HG03103 (cell line): Measurements from ENCODE around the gene TMEM250.
"Not testable (repeated sequence)": the region's sequence is repeated elsewhere in the genome, so short reads cannot be mapped to it uniquely, and the experiment has no call there.

Experiments
- ATAC-seq: cut with Tn5 transposase; IDR thresholded peaks from one replicate; pipeline ENCODE4 v1.9.1; 2021; ENCODE audit warnings: low read depth; ENCODE audit not compliant: unreplicated experiment

Gene TMEM250, protein sequence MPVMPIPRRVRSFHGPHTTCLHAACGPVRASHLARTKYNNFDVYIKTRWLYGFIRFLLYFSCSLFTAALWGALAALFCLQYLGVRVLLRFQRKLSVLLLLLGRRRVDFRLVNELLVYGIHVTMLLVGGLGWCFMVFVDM

GRCh38 chr9:136118320-136119060, at the start of gene TMEM250:
Gene TMEM250 (minus strand): TSS chr9:136118875. CDS start chr9:136116900, 1,975 bp downstream.
- peak; percentile 60 for ATAC-seq

GRCh38 chr9:136163248-136163850, 44.7 kb upstream of the TMEM250 start:
- ATAC-seq, result no peak

- no peak for ATAC-seq
Observed at GRCh38 chr9:136160995-136161610, 42.4 kb upstream of the TMEM250 start.

- ATAC-seq, result no peak
Observed at GRCh38 chr9:136160381-136160841, 41.7 kb upstream of the TMEM250 start.

- no peak for ATAC-seq
Observed at GRCh38 chr9:136159851-136160250, 41.2 kb upstream of the TMEM250 start.

DNA sequence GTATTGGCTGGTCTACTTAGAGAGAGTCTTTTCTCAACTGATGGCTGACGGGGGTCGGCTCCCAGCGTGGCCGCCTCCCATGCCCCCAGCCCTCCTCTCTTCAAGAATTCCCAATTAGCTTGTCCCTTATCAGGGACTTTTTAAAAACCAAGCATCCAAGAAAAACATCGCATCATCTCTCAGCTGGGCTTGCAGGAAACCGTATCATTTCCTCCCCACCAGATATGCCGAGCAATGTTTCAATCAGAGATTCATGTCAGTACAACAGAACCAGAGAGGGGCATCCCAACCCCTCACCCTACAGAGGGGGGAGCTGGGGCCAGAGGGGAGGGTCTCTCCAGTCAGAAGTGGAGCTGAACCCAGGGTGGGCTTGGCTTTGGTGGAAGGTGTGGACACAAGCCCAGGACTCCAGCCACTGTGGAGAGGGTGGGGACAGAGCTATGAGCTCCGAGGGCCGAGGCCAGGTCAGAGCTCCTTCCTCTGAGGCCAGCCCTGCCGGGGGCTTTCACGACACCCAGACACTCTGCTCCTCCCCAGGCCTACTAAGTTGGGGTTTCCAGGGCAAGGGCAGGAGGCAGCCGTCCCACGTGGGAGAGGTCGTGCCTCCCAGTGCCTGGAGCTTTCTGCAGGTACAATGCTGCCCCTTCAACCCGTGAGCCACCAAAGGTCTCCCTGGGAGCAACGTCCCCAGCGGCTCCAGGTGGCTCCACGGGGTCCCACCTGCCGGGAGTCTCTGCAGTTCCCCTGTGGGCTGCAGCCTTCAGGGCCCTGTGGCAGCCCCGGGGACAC, 39.0 kb upstream of the TMEM250 start:
- ATAC-seq, result no peak

DNA sequence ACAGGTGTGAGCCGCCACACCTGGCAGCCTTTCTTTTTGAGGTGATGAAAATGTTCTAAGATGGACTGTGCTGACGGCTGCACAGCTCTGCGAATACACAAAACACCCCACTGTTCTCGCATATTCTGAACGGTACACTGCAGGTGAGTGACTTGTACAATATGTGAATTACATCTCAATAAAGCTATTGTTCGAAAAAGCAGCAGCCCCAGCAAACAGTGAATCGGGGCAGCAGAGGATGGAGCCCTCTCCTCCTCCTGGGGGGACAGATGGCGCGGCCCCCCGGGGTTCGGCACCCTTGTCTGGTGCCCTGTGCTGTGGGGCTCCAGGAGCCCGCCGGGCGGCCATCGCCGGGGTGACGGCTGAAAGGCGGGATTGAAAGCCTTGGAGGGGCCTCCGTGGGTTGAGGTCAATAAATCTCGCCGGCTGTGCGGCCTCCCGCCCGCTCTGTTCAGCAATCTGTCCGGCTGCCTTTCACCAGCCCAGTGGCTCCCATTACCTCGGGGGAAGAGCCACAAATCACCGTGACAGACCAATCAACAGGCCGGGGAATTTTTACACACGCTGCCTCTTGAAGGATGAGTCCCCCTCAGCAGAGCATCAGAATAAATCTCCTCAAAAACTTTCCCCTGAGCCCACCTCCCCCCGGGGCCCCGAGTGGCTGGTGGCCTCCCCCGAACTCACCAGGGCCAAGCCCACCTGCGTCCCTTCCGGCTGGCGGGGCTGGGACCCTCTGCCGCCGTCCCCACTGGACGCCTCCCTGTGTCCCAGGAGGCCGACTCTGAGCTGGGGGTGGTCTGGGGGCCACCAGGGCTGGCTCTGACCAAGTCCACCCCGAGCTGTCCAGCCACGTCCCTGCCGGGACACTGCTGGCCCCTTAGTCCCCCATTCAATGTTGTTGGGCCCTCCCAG, 37.8 kb upstream of the TMEM250 start:
- no peak for ATAC-seq

DNA sequence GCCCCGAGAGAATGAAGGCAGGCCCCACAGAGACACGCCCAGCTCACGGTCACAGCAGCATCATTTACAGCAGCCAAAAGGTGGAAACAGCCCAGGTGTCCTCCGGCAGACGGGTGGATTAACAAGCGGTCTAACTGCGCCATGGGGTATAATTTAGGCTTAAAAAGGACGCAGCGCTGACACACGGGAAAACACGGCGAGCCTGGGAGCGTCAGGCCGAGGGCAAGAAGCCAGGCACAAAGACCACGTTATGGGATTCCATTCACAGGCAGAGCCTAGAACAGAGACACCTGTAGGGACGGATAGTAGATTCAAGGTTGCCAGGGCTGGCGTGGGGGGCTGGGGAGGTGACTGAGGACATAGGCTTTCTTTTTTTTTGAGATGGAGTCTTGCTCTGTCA, 36.9 kb upstream of the TMEM250 start:
- no peak for ATAC-seq

DNA sequence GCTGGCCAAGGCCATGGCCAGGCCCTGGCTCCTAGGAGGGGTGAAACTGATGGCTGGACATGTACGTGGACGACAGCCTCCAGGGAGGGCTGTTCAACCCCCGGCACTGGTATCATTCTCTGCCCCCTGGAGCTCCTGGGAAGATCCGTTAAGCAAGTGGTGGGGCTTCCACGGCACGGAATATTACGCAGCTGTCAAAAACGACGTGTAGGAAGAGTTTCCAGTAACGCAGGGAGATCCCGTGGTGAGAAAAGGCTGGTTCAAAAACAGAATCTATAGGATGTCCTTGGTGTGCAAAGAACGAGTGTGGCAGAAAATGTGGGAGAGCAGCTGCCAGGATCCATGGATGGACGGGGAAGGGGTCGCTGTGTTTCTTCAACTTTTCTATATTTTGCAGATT, 36.3 kb upstream of the TMEM250 start:
- no peak for ATAC-seq

DNA sequence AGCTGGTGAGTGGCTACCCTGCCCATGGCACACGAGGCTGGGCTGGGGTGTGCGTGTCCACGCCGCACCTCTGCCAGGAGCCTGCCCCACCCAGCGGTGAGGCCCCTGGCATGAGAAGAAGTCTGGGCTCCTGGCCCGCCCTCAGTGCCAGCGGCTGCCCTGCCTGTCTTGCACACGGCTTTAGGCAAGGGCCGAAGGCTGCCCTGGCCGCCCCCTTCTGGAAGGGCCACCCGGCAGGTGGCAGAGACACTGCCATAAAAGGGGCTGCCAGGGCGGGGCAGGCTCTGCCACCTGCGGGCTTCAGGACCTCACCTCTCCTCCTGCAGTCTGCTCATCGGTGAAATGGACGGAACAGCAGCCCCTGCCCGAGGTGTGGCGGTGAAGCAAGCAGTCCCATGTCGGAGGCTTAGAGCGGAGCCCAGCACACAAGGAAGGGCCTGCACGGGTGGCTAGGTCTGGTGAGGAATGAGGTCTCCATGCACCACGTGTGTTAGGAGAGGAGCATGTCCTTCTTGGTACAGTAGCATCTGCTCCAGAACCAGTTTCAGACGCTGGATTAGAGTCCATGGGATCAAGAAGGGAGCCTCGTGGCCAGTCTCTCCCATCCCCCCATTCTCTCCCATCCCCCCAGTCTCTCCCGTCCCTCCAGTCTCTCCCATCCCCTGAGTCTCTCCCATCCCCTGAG, 34.8 kb upstream of the TMEM250 start:
- ATAC-seq, result no peak

- ATAC-seq, result no peak
Observed at GRCh38 chr9:136152931-136153330, 34.3 kb upstream of the TMEM250 start.

DNA sequence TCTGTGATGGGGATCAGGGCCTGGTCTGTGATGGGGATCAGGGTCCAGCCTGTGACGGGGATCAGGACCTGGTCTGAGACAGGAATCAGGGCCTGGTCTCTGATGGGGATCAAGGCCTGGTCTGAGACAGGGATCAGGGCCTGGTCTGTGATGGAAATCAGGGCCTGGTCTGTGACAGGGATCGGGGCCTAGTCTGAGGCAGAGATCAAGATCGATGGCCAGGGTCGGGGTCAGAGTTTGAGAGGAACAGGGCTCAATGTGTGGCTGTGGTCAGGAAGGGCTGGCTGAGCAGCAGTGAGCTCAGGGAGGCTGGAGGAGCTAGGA, 33.8 kb upstream of the TMEM250 start:
- ATAC-seq, result no peak

- ATAC-seq, result no peak
Observed at GRCh38 chr9:136151848-136152542, 33.3 kb upstream of the TMEM250 start.

- no peak for ATAC-seq
Observed at GRCh38 chr9:136151214-136151804, 32.6 kb upstream of the TMEM250 start.

DNA sequence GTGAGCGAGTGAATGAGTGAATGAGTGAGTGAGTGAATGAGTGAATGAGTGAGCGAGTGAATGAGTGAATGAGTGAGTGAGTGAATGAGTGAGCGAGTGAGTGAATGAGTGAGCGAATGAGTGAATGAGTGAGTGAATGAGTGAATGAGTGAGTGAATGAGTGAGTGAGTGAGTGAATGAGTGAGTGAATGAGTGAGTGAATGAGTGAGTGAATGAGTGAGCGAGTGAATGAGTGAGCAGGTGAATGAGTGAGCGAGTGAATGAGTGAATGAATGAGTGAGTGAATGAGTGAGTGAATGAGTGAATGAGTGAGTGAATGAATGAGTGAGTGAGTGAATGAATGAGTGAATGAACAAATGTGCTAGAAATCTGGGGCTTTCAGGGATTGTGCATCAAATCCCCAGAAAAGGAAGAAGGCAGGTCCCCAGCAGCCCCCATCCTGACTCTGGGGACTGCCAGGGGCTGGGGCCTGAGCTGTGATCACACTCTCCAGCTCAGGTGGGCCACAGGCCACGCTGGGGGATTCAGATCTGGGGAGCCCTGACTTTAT, 32.1 kb upstream of the TMEM250 start:
- ATAC-seq, result not testable (repeated sequence)

- ATAC-seq, result no peak
Observed at GRCh38 chr9:136149853-136150252, 31.2 kb upstream of the TMEM250 start.

- ATAC-seq, result no peak
Observed at GRCh38 chr9:136149337-136149736, 30.7 kb upstream of the TMEM250 start.

DNA sequence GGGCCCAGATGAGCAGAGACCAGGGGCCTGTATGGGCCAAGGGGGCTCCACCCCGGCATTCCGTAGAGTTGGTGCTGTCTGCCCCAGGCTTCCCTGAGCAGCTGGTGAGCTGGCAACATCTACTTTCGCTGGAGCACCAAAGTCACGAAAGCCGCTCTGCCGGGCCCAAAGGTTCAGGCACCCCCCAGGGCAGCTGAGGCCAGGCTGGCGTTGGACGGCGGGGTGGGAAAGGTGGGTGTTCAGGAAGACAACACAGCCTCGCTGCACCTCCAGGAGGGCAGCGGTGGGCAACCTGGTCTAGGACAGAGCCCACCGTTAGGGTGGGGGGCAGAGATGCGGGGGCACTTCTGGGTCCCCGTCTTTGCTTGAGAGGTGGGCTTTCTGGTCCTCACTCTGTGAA, 30.1 kb upstream of the TMEM250 start:
- ATAC-seq, result no peak
